Right lobe of liver (tissue), 6 donors: ENCODE results near the gene BMP10. TPM values are rescaled to one million over a fixed set of nuclear protein-coding genes. Genes with fewer than 3 reads are reported as not detected.

ENCODE experiments used
- ATAC-seq, 4 donors: fragments of 200-7000 bp; cut with Tn5 transposase; one replicate each; pipeline ENCODE4 v1.9.1; 2020; ENCODE audit warnings: mild to moderate bottlenecking in 4 of 4, moderate library complexity in 4 of 4
- DNase-seq, 3 donors: peaks; one replicate each; pipeline ENCODE4 v3.0.0-alpha.2; 2020
- H3K27ac ChIP-seq, 3 donors: fragments of 200-600 bp; one replicate each; pipeline ENCODE4 v1.8.0; 2022
- H3K27me3 ChIP-seq, 2 donors: fragments of 200-600 bp; one replicate each; pipeline ENCODE4 v1.8.0; 2022
- H3K36me3 ChIP-seq, 4 donors: fragments of 200-600 bp; sonication (generic) in 1 of 4; one replicate each; pipeline versions ENCODE4 v1.5.1 to v1.8.0; 2017 to 2022; ENCODE audit warnings: control low read depth in 1 of 4
- H3K4me1 ChIP-seq, 4 donors: fragments of 200-600 bp; sonication (generic) in 1 of 4; one replicate each; pipeline versions ENCODE4 v1.5.1 to v1.8.0; 2017 to 2022; ENCODE audit warnings: control low read depth in 1 of 4
- H3K4me3 ChIP-seq, 3 donors: fragments of 200-600 bp; one replicate each; pipeline ENCODE4 v1.8.0; 2022
- H3K9me3 ChIP-seq, 4 donors: fragments of 200-600 bp; sonication (generic) in 1 of 4; one replicate each; pipeline versions ENCODE4 v1.5.1 to v1.8.0; 2017 to 2022; ENCODE audit warnings: control low read depth in 1 of 4
- POLR2A ChIP-seq: fragments of 450-650 bp; IDR thresholded peaks from one replicate; pipeline ENCODE4 v1.6.1; 2017; ENCODE audit warnings: antibody characterized with exemption, mild to moderate bottlenecking
- WGBS: methylation state at CpG from one replicate; pipeline ENCODE4 v1.1.6; 2018; ENCODE audit warnings: low coverage, low lambda C conversion rate; ENCODE audit not compliant: insufficient coverage; ENCODE audit errors: missing lambda C conversion rate; 5-methylcytosine and 5-hydroxymethylcytosine counted together
- intact Hi-C, 2 donors: fragments of 100-400 bp; cut with DNase I; formaldehyde crosslinking; loops; one replicate each; pipeline versions ENCODE4 v1.11.2 to v1.14.1; 2022
- total RNA-seq, 6 experiments: library from RNA; depleted of rRNA in 2 of 6; stranded (reverse); fragments of >200 nt in 2 of 6; fragmentation: NEBNext Ultra II Directional in 3 of 6; extraction: Animal tissue kit (Norgen Biotek cat#: 25700) in 3 of 6; gene quantifications; one replicate each; pipeline versions ENCODE4 v1.1.0 to v1.2.4, GENCODE V29; 2016 to 2023
- TF ChIP-seq, protein P1 (sequence below), 4 donors: fragments of 200-600 bp in 3 of 4; fragments of 450-650 bp in 1 of 4; IDR thresholded peaks; one replicate each; pipeline versions ENCODE4 v1.5.1 to v1.8.0; 2016 to 2022; ENCODE audit warnings: antibody characterized with exemption in 4 of 4, mild to moderate bottlenecking in 2 of 4
- donor health status: DM: no; HTN: yes; CAD: no.
- donor health status: DM: no; HTN: no; CAD: no.
- donor health status: DM: no; HTN: no; CAD: no.
- donor health status: DM: no; HTN: yes; CAD: no.
- donor health status: DM: no; HTN: yes; CAD: no.

BMP10 gene
- total RNA-seq, 6 experiments from 2014 or later: 4.0 to 15.4 (median 6.0) TPM

- Histone ChIP-seq H3K36me3 (no peaks in the 10 kb centered on the region), H3K27me3 (no peaks in the 10 kb centered on the region), H3K4me1 (no peaks in the 10 kb centered on the region), H3K9me3 (no peaks in the 10 kb centered on the region), H3K27ac (no peak overlapping the region), H3K4me3 (no peak overlapping the region)
- DNase-seq: no peak
- TF ChIP-seq, protein P1, sequence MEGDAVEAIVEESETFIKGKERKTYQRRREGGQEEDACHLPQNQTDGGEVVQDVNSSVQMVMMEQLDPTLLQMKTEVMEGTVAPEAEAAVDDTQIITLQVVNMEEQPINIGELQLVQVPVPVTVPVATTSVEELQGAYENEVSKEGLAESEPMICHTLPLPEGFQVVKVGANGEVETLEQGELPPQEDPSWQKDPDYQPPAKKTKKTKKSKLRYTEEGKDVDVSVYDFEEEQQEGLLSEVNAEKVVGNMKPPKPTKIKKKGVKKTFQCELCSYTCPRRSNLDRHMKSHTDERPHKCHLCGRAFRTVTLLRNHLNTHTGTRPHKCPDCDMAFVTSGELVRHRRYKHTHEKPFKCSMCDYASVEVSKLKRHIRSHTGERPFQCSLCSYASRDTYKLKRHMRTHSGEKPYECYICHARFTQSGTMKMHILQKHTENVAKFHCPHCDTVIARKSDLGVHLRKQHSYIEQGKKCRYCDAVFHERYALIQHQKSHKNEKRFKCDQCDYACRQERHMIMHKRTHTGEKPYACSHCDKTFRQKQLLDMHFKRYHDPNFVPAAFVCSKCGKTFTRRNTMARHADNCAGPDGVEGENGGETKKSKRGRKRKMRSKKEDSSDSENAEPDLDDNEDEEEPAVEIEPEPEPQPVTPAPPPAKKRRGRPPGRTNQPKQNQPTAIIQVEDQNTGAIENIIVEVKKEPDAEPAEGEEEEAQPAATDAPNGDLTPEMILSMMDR (IDR thresholded peaks at IDR 0.05): no peak
- no peak for TF ChIP-seq POLR2A
- WGBS: 68% methylated on average over 3 of the region's 3 CpGs
- intact Hi-C loops: no loop called here
- no peak for ATAC-seq
These were observed 20.7 kb downstream of the BMP10 start for GRCh38 chr2:68850524-68850923.

GRCh38 chr2:68849579-68850030 is 21.6 kb downstream of the BMP10 start:
- Histone ChIP-seq H3K9me3 (no peaks in the 10 kb centered on the region), H3K27ac (no peak overlapping the region), H3K27me3 (no peaks in the 10 kb centered on the region), H3K4me3 (no peak overlapping the region), H3K36me3 (no peaks in the 10 kb centered on the region), H3K4me1 (no peaks in the 10 kb centered on the region)
- ATAC-seq (peak; percentile 37 to 74 (median 54)), DNase-seq (no peak)
- intact Hi-C loops: no loop called here
- TF ChIP-seq, protein P1 (IDR thresholded peaks at IDR 0.05): no peak
- TF ChIP-seq POLR2A: no peak
- 46% methylated on average over 4 of the region's 4 CpGs for WGBS

DNA sequence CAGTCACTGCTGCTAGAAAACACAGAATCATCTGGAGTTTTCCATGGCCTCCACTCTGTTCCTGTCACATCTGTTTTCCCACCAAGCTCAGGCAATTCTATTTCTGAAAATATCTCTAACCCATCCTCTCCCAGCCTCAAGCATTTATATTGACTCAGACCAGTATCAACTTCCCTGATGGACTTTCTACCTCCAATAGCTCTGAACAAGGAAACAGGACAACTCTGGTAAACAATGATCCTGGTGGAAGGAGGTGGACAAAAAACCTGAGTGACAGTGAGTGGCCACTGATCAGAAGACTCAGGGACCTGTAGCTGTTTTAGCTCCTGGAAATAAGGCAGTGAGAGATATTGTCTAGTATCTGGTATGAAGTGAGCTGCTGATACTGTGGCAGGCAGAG is 23.4 kb downstream of the BMP10 start:
- Histone ChIP-seq H3K27ac (no peak overlapping the region), H3K9me3 (no peaks in the 10 kb centered on the region), H3K27me3 (no peaks in the 10 kb centered on the region), H3K36me3 (no peaks in the 10 kb centered on the region), H3K4me3 (no peak overlapping the region), H3K4me1 (no peaks in the 10 kb centered on the region)
- intact Hi-C loops: no loop called here
- DNase-seq (no peak), ATAC-seq (no peak)
- TF ChIP-seq, protein P1 (IDR thresholded peaks at IDR 0.05): no peak
- no peak for TF ChIP-seq POLR2A

DNA sequence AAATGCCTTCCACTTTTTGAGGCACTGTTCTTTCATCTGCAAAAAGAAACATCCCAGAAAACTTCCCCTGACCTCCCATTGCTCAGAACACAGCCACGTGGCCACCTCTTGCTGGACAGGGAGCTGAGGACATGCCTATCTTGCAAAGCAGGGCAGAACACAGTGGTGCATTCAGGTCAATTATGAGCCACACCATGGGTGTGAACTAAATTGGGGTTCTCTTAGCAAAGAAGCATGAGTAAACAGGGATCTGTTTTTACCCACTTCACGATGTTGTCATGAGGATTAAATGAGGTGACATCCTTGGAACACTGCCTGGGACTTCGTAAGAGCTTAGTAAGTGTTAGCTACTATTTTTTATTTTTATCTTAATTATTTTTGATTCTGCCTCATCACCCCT is 25.1 kb downstream of the BMP10 start:
- no peak overlapping the region for H3K4me3 ChIP-seq
- no peaks in the 10 kb centered on the region for H3K4me1 ChIP-seq
- ATAC-seq (no peak), DNase-seq (no peak)
- intact Hi-C loops: no loop called here
- WGBS: 68% methylated on average over 3 of the region's 3 CpGs
- TF ChIP-seq POLR2A: no peak
- TF ChIP-seq, protein P1 (IDR thresholded peaks at IDR 0.05): no peak
- H3K36me3 ChIP-seq: no peaks in the 10 kb centered on the region
- no peaks in the 10 kb centered on the region for H3K27me3 ChIP-seq
- H3K9me3 ChIP-seq: no peaks in the 10 kb centered on the region
- H3K27ac ChIP-seq: no peak overlapping the region

DNA sequence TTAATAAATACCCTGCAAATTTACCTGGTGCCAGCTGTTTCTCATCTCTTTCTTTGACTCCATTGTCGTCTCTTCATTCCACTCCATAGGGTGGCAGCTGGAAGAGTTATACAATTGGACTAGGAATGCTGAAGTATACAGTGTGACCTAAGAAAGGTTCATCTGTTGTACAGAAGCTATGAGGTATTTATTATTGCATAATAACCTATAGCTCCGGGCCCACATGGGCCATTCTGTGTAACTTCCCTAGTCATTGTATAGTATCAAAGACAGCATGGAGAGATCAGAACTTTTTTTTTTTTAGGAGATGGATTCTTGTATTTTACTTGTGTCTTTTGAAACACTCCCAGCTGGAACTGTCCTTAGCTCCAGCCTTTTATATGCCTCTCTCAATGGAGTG is 26.2 kb downstream of the BMP10 start:
- no peak overlapping the region for H3K27ac ChIP-seq
- H3K4me1 ChIP-seq: no peaks in the 10 kb centered on the region
- intact Hi-C loops: no loop called here
- TF ChIP-seq, protein P1 (IDR thresholded peaks at IDR 0.05): no peak
- TF ChIP-seq POLR2A: no peak
- WGBS: 76% methylated on average over 2 of the region's 2 CpGs
- DNase-seq (no peak), ATAC-seq (no peak)
- no peaks in the 10 kb centered on the region for H3K9me3 ChIP-seq
- no peaks in the 10 kb centered on the region for H3K27me3 ChIP-seq
- no peaks in the 10 kb centered on the region for H3K36me3 ChIP-seq
- H3K4me3 ChIP-seq: no peak overlapping the region
